Spleen (tissue), 11 donors: ENCODE data around the gene TNFAIP1. TPM values are rescaled to one million over a fixed set of nuclear protein-coding genes. Genes with fewer than 3 reads are reported as not detected.
"Not testable (repeated sequence)": the region's sequence is repeated elsewhere in the genome, so short reads cannot be mapped to it uniquely, and the experiment has no call there.

Experiments used
- DNase-seq: peaks from one replicate; pipeline ENCODE4 v3.0.0-alpha.2; 2020
- H3K27ac ChIP-seq, 8 donors: fragments of 200-600 bp; sonication (generic) in 7 of 8; 1 replicate in 4 of 8; 2 replicates in 4 of 8; pipeline versions ENCODE4 v1.5.0 to v1.8.0; 2016 to 2021; ENCODE audit warnings: inconsistent platforms in 4 of 8, mild to moderate bottlenecking in 4 of 8, moderate library complexity in 1 of 8
- H3K27me3 ChIP-seq, 7 donors: fragments of 200-600 bp; sonication (generic) in 6 of 7; replicated peaks in 1 of 7; 1 replicate in 4 of 7; 2 replicates in 3 of 7; pipeline versions ENCODE4 v1.5.0 to v1.8.0; 2016 to 2021; ENCODE audit warnings: inconsistent platforms in 3 of 7, mild to moderate bottlenecking in 1 of 7
- H3K36me3 ChIP-seq, 6 donors: fragments of 200-600 bp; sonication (generic) in 5 of 6; 1 replicate in 4 of 6; 2 replicates in 2 of 6; pipeline versions ENCODE4 v1.5.0 to v1.8.0; 2016 to 2021; ENCODE audit warnings: inconsistent platforms in 2 of 6
- H3K4me1 ChIP-seq, 6 donors: fragments of 200-600 bp; sonication (generic) in 5 of 6; 1 replicate in 3 of 6; 2 replicates in 3 of 6; pipeline versions ENCODE4 v1.5.0 to v1.8.0; 2016 to 2021; ENCODE audit warnings: inconsistent platforms in 3 of 6
- H3K4me3 ChIP-seq, 8 donors: fragments of 200-600 bp; sonication (generic) in 7 of 8; 1 replicate in 4 of 8; 2 replicates in 4 of 8; pipeline versions ENCODE4 v1.5.0 to v1.8.0; 2016 to 2021; ENCODE audit warnings: inconsistent platforms in 4 of 8, mild to moderate bottlenecking in 4 of 8, moderate library complexity in 2 of 8
- H3K9me3 ChIP-seq, 8 donors: fragments of 200-600 bp; sonication (generic) in 7 of 8; 1 replicate in 4 of 8; 2 replicates in 4 of 8; pipeline versions ENCODE4 v1.5.0 to v1.8.0; 2016 to 2021; ENCODE audit warnings: inconsistent platforms in 4 of 8
- POLR2A ChIP-seq, 3 donors: fragments of 450-650 bp; IDR thresholded peaks; one replicate each; pipeline ENCODE4 v1.5.1; 2017; ENCODE audit warnings: antibody characterized with exemption in 3 of 3, mild to moderate bottlenecking in 1 of 3
- POLR2AphosphoS5 ChIP-seq, 3 donors: sonication (generic); formaldehyde crosslinking; IDR thresholded peaks; one replicate each; pipeline ENCODE4 v1.5.1; 2017; ENCODE audit warnings: antibody characterized with exemption in 3 of 3
- WGBS, 5 donors: extraction: QIAGEN DNeasy Blood & Tissue Kit in 3 of 5; methylation state at CpG; one replicate each; pipeline versions ENCODE4 v1.1.5 to v1.1.7; 2013 to 2018; 5-methylcytosine and 5-hydroxymethylcytosine counted together
- intact Hi-C: fragments of 100-400 bp; cut with DNase I; formaldehyde crosslinking; loops from one replicate; pipeline ENCODE4 v1.15.0; 2023; ENCODE audit warnings: low total_unique reads
- polyA plus RNA-seq, 3 donors: library from polyadenylated mRNA; stranded (reverse); fragments of 200-250 nt; gene quantifications; one replicate each; pipeline ENCODE4 v1.2.1, GENCODE V29; 2013
- total RNA-seq, 7 donors: library from RNA; depleted of rRNA in 3 of 7; stranded (reverse); fragments of >200 nt in 3 of 7; fragmentation: NEBNext Ultra II Directional in 4 of 7; extraction: Animal tissue kit (Norgen Biotek cat#: 25700) in 4 of 7; gene quantifications; one replicate each; pipeline versions ENCODE4 v1.1.0 to v1.2.1, GENCODE V29; 2016 to 2021
- TF ChIP-seq, protein P1 (sequence below), 11 experiments: fragments of 200-600 bp in 7 of 11; fragments of 450-650 bp in 4 of 11; sonication (generic) in 4 of 11; IDR thresholded peaks in 8 of 11; conservative IDR thresholded peaks in 3 of 11; 1 replicate in 7 of 11; 2 replicates in 4 of 11; pipeline versions ENCODE4 v1.4.0 to v1.8.0; 2016 to 2021; ENCODE audit warnings: antibody characterized with exemption in 11 of 11, inconsistent platforms in 4 of 11, mild to moderate bottlenecking in 1 of 11
- donor health status: healthy with polysubstance abuse.
- donor health status: DM: no; HTN: no; CAD: no; lungs with moderate emphysema.
- donor health status: DM: no; HTN: no; CAD: no.
- donor health status: Bipolar disorder and iron deficiency.
- donor health status: healthy.
- donor health status: DM: no; HTN: no; CAD: no.
- donor health status: DM: yes; HTN: yes; CAD: no.

TNFAIP1 gene
- total and polyA plus RNA-seq, 10 donors: 15.2 to 154 (median 91.5) TPM

GRCh38 chr17:28291780-28292330 lies 43.7 kb upstream of the TNFAIP1 start:
- no peak for DNase-seq
- 81 to 93% (median 88%) methylated on average over 1 of the region's 1 CpG for WGBS, 5 donors
- H3K27me3 ChIP-seq: peaks cover 0 to 4% (median 0%) of the 10 kb centered on the region in 7 donors
- H3K9me3 ChIP-seq: no peaks in the 10 kb centered on the region
- intact Hi-C loops: no loop called here
- H3K4me3 ChIP-seq: no peak overlapping the region
- H3K4me1 ChIP-seq: peaks cover 0 to 10% (median 0%) of the 10 kb centered on the region in 6 donors
- no peaks in the 10 kb centered on the region for H3K36me3 ChIP-seq
- TF ChIP-seq, protein P1, sequence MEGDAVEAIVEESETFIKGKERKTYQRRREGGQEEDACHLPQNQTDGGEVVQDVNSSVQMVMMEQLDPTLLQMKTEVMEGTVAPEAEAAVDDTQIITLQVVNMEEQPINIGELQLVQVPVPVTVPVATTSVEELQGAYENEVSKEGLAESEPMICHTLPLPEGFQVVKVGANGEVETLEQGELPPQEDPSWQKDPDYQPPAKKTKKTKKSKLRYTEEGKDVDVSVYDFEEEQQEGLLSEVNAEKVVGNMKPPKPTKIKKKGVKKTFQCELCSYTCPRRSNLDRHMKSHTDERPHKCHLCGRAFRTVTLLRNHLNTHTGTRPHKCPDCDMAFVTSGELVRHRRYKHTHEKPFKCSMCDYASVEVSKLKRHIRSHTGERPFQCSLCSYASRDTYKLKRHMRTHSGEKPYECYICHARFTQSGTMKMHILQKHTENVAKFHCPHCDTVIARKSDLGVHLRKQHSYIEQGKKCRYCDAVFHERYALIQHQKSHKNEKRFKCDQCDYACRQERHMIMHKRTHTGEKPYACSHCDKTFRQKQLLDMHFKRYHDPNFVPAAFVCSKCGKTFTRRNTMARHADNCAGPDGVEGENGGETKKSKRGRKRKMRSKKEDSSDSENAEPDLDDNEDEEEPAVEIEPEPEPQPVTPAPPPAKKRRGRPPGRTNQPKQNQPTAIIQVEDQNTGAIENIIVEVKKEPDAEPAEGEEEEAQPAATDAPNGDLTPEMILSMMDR (IDR thresholded peaks at IDR 0.05 in 8 of 11, conservative IDR thresholded peaks at IDR 0.05 in 3 of 11): no peak
- TF ChIP-seq POLR2AphosphoS5 (IDR thresholded peaks at IDR 0.05) (no peak), POLR2A (IDR thresholded peaks at IDR 0.05) (no peak)
- H3K27ac ChIP-seq: no peak overlapping the region

DNA sequence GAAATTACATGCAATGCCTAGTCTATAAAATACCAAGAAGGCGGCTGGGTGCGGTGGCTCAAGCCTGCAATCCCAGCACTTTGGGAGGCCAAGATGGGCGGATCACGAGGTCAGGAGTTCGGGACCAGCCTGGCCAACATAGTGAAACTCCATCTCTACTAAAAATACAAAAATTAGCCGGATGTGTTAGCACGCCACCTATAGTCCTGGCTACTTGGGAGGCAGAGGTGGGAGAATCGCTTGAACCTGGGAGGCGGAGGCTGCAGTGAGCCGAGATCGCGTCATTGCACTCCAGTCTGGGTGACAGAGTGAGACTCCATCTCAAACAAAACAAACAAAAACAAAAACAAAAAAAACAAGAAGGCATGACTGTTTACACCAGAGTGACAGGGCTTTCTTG lies 42.7 kb upstream of the TNFAIP1 start:
- 82 to 90% (median 86%) methylated on average over 12 of the region's 12 CpGs for WGBS, 5 donors
- DNase-seq: not testable (repeated sequence)

DNA sequence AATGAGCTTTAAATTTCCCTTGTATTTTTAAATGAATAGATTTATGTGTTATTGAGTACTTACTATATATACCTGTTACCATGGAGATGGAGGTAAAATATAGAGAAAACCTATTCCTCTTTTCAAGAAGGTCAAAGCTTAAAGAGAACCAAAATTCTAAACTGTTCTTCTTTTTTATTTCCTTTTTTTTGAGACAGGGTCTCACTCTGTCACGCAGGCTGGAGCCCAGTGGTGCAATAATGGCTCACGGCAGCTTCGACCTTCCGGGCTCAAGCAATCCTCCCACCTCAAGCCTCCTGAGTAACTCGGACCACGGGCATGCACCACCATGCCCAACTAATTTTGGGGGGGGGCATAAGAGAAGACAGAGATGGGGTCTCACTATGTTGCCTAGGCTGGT lies 41.6 kb upstream of the TNFAIP1 start:
- no peak for DNase-seq
- Histone ChIP-seq H3K4me3 (no peak overlapping the region), H3K27ac (no peak overlapping the region), H3K27me3 (peaks cover 0 to 4% (median 0%) of the 10 kb centered on the region in 7 donors), H3K36me3 (no peaks in the 10 kb centered on the region), H3K4me1 (peaks cover 0 to 10% (median 0%) of the 10 kb centered on the region in 6 donors), H3K9me3 (no peaks in the 10 kb centered on the region)
- intact Hi-C loops: no loop called here
- 39 to 49% (median 45%) methylated on average over 6 of the region's 6 CpGs for WGBS, 5 donors
- no peak for TF ChIP-seq POLR2A (IDR thresholded peaks at IDR 0.05)
- TF ChIP-seq, protein P1 (IDR thresholded peaks at IDR 0.05 in 8 of 11, conservative IDR thresholded peaks at IDR 0.05 in 3 of 11): no peak
- no peak for TF ChIP-seq POLR2AphosphoS5 (IDR thresholded peaks at IDR 0.05)

More for the DNA sequence above, 42.7 kb upstream of the TNFAIP1 start:
- H3K4me1 ChIP-seq, H3K27ac ChIP-seq, H3K36me3 ChIP-seq, H3K27me3 ChIP-seq, H3K4me3 ChIP-seq, intact Hi-C loops, H3K9me3 ChIP-seq: not testable (repeated sequence)

DNA sequence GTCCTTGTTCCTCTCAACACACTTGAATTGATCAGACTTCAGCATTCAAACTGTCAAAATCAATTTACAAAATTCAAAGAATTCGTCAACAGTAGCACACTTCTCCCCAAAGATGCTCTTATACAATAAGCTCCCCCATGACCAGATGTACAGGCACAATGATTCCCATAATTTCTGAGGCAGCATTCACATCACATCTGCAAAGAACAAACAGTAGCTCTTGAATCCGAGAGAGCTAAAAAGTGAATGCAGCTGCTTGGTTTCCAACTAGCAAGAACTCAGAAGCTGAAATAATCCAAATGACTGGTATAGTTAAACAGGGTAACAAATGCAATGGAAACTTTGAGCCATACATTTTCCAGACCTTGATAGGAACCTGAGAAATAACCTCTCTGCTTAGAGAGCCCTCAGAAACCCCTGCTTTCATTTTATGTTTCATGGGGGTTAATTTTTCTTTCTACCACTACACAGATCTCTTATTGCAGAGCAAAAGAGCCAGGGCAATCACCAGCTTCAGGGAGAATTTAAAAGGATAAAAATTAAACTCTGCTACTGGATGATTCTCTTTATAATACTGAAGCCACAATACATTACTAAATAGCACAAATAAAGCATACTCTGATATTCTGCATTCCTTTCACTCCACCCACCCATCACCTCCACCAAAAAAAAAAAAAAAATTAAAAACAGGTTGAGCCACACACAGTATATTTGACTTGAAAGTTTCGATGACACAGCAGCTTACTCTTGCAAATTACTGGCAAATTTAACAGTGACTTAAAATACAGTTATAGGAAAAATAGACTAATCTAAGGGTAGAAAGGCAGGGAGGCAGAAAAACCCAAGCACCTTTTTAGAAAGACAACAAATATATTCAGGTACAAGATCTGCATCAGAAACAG lies 39.6 kb upstream of the TNFAIP1 start:
- Histone ChIP-seq H3K36me3 (no peaks in the 10 kb centered on the region), H3K4me3 (no peak overlapping the region), H3K4me1 (peaks cover 0 to 10% (median 0%) of the 10 kb centered on the region in 6 donors), H3K27ac (no peak overlapping the region), H3K27me3 (peaks cover 0 to 4% (median 0%) of the 10 kb centered on the region in 7 donors), H3K9me3 (no peaks in the 10 kb centered on the region)
- TF ChIP-seq POLR2A (IDR thresholded peaks at IDR 0.05): no peak
- TF ChIP-seq, protein P1 (IDR thresholded peaks at IDR 0.05 in 8 of 11, conservative IDR thresholded peaks at IDR 0.05 in 3 of 11): no peak
- TF ChIP-seq POLR2AphosphoS5 (IDR thresholded peaks at IDR 0.05): no peak
- no peak for DNase-seq
- intact Hi-C loops: no loop called here
- WGBS, 5 donors: 61 to 82% (median 78%) methylated on average over 3 of the region's 3 CpGs
